ENCODE data around the gene FBXO28.

DNA sequence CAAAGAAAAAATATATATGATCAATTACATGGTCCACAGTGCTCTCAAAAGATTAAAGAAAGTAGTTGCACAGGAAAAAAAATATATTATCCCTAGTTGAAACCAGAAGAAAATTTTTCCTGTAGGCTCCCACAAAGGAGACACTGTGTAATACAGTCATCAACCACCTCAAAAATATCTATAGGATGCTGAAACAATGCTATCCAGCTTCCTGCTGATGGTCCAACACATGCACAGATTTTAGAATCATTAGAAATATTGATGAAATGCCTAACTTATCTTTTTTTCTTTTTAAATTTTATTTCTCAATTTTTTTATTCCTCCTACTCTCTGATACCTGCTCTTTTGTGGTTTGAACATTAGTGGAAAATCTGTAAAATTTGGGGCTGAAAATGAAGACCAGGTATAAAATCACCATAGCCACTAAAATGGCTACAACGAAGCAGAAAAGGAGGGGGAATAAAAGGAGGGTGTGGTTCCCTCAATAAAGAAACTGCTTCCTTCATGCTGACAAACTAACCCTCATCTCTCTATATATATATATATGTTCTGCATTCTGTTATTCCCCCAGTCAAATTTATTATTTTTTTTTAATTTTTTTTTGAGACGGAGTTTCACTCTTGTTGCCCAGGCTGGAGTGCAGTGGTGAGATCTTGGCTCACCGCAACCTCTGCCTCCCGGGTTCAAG, 28.3 kb upstream of the FBXO28 start:
- TF ChIP-seq EZH2 (IDR thresholded peaks at IDR 0.05; ENCODE audit: insufficient read depth, low read length) = no peak
- TF ChIP-seq, protein P1, sequence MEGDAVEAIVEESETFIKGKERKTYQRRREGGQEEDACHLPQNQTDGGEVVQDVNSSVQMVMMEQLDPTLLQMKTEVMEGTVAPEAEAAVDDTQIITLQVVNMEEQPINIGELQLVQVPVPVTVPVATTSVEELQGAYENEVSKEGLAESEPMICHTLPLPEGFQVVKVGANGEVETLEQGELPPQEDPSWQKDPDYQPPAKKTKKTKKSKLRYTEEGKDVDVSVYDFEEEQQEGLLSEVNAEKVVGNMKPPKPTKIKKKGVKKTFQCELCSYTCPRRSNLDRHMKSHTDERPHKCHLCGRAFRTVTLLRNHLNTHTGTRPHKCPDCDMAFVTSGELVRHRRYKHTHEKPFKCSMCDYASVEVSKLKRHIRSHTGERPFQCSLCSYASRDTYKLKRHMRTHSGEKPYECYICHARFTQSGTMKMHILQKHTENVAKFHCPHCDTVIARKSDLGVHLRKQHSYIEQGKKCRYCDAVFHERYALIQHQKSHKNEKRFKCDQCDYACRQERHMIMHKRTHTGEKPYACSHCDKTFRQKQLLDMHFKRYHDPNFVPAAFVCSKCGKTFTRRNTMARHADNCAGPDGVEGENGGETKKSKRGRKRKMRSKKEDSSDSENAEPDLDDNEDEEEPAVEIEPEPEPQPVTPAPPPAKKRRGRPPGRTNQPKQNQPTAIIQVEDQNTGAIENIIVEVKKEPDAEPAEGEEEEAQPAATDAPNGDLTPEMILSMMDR (IDR thresholded peaks at IDR 0.05; ENCODE audit: insufficient read depth, low read depth, low read length) = no peak

Measured in astrocyte (in vitro differentiated cells and primary cell).